AG09309 (cell line): ENCODE data around the gene RPH3AL.
"Not testable (repeated sequence)": the region's sequence is repeated elsewhere in the genome, so short reads cannot be mapped to it uniquely, and the experiment has no call there.

Experiments used
- DNase-seq: peaks from one replicate; pipeline ENCODE4 v3.0.0-alpha.2; 2010; ENCODE audit warnings: low read depth
- H3K4me3 ChIP-seq: 2 replicates; pipeline ENCODE4 v1.5.1; 2011; ENCODE audit warnings: mild to moderate bottlenecking, low read depth, low read length, moderate library complexity; ENCODE audit not compliant: control insufficient read depth
- TF ChIP-seq, protein P1 (sequence below): IDR thresholded peaks from 2 replicates; pipeline ENCODE4 v1.5.1; 2011; ENCODE audit warnings: mild to moderate bottlenecking, low read depth, low read length, inconsistent platforms; ENCODE audit not compliant: insufficient read depth, control insufficient read depth; ENCODE audit errors: missing control alignments

RPH3AL gene

DNA sequence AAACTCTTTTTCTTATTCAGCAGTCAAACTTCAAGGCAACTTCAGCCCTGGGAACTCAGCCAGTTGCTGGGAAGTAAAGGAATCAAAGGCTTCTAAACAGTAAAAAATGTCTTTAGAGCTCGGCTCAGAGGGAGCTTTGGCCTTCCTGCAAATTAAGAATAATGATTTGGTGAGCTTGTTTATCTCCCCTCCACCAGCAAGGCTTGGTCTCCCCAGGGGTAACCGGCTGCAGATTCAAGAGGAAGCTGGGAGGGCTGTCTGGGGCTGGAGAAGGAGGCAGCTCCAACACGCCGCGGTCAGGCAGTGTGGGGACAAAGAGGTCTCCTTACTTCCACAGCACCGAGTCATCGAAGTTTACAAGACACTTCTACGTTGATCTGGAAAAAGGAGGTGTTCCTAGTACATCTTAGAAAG, 153.4 kb downstream of the RPH3AL start:
- H3K4me3 ChIP-seq = no peak overlapping the region
- no peak for DNase-seq
- TF ChIP-seq, protein P1, sequence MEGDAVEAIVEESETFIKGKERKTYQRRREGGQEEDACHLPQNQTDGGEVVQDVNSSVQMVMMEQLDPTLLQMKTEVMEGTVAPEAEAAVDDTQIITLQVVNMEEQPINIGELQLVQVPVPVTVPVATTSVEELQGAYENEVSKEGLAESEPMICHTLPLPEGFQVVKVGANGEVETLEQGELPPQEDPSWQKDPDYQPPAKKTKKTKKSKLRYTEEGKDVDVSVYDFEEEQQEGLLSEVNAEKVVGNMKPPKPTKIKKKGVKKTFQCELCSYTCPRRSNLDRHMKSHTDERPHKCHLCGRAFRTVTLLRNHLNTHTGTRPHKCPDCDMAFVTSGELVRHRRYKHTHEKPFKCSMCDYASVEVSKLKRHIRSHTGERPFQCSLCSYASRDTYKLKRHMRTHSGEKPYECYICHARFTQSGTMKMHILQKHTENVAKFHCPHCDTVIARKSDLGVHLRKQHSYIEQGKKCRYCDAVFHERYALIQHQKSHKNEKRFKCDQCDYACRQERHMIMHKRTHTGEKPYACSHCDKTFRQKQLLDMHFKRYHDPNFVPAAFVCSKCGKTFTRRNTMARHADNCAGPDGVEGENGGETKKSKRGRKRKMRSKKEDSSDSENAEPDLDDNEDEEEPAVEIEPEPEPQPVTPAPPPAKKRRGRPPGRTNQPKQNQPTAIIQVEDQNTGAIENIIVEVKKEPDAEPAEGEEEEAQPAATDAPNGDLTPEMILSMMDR = no peak

DNA sequence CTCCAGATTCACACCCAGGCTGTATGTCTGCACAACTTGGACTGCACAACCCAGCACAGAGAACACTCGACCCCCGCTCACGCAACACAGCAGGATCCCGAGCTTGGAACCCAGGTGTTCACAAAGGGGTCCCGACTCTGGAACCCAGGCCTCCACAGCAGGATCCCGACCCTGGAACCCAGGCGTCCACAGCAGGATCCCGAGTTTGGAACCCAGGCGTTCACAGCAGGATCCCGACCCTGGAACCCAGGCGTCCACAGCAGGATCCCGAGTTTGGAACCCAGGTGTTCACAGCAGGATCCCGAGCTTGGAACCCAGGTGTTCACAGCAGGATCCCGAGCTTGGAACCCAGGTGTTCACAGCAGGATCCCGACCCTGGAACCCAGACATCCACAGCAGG, 154.4 kb downstream of the RPH3AL start:
- not testable (repeated sequence) for DNase-seq, H3K4me3 ChIP-seq

DNA sequence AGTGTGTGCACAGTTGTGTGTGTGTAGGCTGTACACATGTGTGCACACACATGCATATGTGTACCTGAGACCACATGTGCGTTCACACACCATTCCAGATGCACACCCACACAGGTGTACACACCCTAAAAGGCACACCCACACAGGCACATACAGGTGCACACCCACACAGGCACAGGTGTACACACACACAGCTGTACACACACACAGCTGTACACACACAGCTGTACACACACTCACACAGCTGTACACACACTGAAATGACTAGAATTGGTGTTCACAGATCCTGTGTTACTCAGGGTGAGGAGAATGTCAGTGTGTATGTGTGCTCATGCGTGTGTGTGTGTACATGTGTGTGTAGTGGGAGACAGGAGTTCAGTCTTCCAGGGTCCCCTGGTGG, 155.3 kb downstream of the RPH3AL start:
- TF ChIP-seq, protein P1 = no peak
- no peak for DNase-seq
- H3K4me3 ChIP-seq = no peak overlapping the region

GRCh38 chr17:194828-195602, 157.6 kb downstream of the RPH3AL start:
- H3K4me3 ChIP-seq = no peak overlapping the region
- no peak for DNase-seq
- TF ChIP-seq, protein P1 = no peak

- TF ChIP-seq, protein P1 = no peak
- DNase-seq = no peak
- no peak overlapping the region for H3K4me3 ChIP-seq
Measured at GRCh38 chr17:193841-194806, 158.5 kb downstream of the RPH3AL start.

GRCh38 chr17:193426-193810, 159.2 kb downstream of the RPH3AL start:
- no peak for DNase-seq
- TF ChIP-seq, protein P1 = no peak
- H3K4me3 ChIP-seq = no peak overlapping the region
